NCI-H2171 (cell line): ENCODE data around the gene ATP10A.
"Not testable (repeated sequence)": the region's sequence is repeated elsewhere in the genome, so short reads cannot be mapped to it uniquely, and the experiment has no call there.

ENCODE experiments used
- DNase-seq: peaks from one replicate; lab custom pipeline; 2025; lab: John Stamatoyannopoulos, UW

Gene ATP10A

GRCh38 chr15:25790000-25790660, 73.0 kb downstream of the ATP10A start:
- DNase-seq: no peak

GRCh38 chr15:25789616-25789999, 73.5 kb downstream of the ATP10A start:
- DNase-seq: no peak

GRCh38 chr15:25789211-25789610, 73.9 kb downstream of the ATP10A start:
- DNase-seq: no peak

- DNase-seq: no peak
Measured at GRCh38 chr15:25787855-25788520, 75.1 kb downstream of the ATP10A start.

GRCh38 chr15:25787381-25787780, 75.7 kb downstream of the ATP10A start:
- DNase-seq: no peak

- no peak for DNase-seq
Measured at GRCh38 chr15:25786040-25786439, 77.1 kb downstream of the ATP10A start.

- no peak for DNase-seq
Measured at GRCh38 chr15:25785641-25786025, 77.5 kb downstream of the ATP10A start.

- DNase-seq: no peak
Measured at GRCh38 chr15:25784876-25785640, 78.1 kb downstream of the ATP10A start.

GRCh38 chr15:25783607-25784540, 79.3 kb downstream of the ATP10A start:
- no peak for DNase-seq

- no peak for DNase-seq
Measured at GRCh38 chr15:25783134-25783533, 80.0 kb downstream of the ATP10A start.

- no peak for DNase-seq
Measured at GRCh38 chr15:25780479-25781255, 82.5 kb downstream of the ATP10A start.

- DNase-seq: no peak
Measured at GRCh38 chr15:25778161-25778560, 85.0 kb downstream of the ATP10A start.

- no peak for DNase-seq
Measured at GRCh38 chr15:25777037-25777436, 86.1 kb downstream of the ATP10A start.

GRCh38 chr15:25776071-25776746, 86.9 kb downstream of the ATP10A start:
- DNase-seq: no peak

GRCh38 chr15:25775317-25775912, 87.7 kb downstream of the ATP10A start:
- DNase-seq: no peak

- no peak for DNase-seq
Measured at GRCh38 chr15:25774871-25775270, 88.3 kb downstream of the ATP10A start.

- no peak for DNase-seq
Measured at GRCh38 chr15:25773248-25773647, 89.9 kb downstream of the ATP10A start.

GRCh38 chr15:25772500-25772899, 90.6 kb downstream of the ATP10A start:
- no peak for DNase-seq

GRCh38 chr15:25771736-25772135, 91.4 kb downstream of the ATP10A start:
- not testable (repeated sequence) for DNase-seq

GRCh38 chr15:25771338-25771706, 91.8 kb downstream of the ATP10A start:
- no peak for DNase-seq
